Activated naive CD4-positive, alpha-beta T cell (primary cell): ENCODE results near the gene ADAMTS17.
"Not testable (repeated sequence)": the region's sequence is repeated elsewhere in the genome, so short reads cannot be mapped to it uniquely, and the experiment has no call there.

ENCODE experiments used
- DNase-seq, 4 experiments: peaks; one replicate each; lab custom pipeline; 2025; lab: John Stamatoyannopoulos, UW

ADAMTS17 gene

DNA sequence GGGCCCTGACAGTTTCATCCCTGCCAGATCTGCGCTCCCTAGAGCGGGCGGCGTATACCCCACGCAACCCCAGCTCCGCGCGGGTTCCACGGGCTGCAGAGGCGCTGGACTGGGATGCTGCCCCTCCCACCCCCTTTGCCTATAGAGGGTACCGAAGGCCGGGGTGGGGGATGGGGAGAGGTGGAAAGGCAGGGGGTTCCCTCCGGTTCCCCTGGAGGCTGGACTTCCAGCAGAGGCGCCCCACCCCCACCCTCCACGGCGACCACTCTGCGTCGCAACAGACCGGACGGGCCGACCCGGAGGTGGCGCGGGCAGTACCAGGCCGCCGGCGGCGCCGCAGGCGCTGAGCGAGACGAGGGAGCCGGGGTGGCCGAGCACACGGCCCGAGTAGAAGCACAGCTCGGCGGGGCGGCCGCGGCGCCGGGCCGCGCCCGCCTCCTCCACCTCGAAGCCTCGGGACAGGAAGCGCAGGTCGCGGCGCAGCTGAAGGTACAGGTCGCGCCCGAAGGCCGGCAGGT, 995 bp downstream of the ADAMTS17 start:
- DNase-seq = no peak

DNA sequence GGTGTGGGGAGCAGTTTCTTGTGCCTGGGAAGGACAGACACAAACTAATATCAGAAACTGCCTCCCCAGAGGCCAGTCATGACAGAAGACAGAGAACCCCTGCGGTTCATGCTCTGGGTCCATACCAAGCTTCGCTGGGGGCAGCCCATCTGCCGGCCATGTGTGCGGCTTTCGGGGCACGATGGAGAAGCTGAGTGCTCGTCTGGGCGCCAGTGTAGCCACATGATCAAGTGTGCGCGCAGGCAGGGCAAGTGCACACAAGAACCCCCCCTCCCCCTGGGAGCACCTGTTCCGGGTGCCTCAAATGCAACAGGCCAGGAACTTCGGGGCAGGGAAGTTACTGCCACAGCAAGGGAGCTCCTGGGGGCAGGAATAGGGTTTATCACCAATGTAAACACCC, 1.8 kb downstream of the ADAMTS17 start:
- no peak for DNase-seq

DNA sequence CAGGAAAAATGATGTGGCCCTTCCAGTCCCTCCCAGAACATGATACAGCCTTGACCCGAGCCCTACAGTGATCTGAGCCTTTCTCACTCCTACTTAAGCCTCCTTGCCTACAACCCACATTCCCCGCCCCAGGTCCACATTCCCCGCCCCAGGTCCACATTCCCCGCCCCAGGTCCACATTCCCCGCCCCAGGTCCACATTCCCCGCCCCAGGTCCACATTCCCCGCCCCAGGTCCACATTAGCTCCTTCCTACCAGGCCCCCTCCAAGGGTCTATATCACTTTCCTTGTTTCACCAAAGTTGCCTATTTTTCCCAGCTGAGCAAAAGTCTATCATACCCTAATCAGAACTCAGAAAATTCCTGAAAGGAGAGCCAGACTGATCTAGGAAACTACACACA, 2.3 kb downstream of the ADAMTS17 start:
- not testable (repeated sequence) for DNase-seq

DNA sequence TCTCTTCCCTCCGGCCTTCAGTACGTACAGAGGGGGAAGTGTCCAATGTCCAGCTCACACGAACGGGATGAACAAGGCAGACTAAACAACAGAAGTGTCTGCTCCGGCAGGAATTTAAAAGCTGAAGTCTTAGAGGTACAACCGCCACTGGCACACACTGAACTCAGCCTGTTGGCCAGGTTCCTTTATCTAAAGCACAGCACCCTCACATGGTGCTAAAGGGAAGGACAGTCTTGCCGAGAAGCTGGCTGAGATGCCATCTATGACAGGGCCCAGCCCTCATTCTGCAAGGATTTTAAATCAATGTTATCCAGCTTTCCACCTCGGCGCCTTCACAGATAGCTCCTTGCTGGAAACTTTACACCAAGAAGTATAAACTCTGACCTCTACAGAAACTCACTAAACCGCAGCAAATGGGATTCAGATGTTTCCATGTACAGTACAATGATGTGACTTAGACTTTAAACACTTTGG, 2.8 kb downstream of the ADAMTS17 start:
- peak in 2 of 4 experiments; percentile 34 to 52 for DNase-seq

DNA sequence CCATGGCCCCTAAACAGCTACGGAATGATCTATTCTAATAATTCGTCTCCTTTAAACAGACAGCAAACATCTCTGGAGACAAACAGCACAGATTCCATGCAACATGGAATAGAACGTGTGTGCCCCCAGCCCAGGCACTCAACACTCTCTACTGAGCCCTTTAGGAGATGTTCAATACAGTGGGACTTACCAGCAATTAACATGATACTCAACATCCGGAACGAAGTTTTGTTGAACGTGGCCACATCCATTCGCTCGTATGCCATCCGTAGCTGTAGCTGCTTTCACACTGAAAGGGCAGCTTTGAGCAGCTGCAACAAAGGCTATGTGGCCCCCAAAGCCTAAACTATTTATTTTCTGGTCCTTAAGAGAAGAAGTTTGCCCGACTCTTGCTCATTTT, 3.5 kb downstream of the ADAMTS17 start:
- no peak for DNase-seq

DNA sequence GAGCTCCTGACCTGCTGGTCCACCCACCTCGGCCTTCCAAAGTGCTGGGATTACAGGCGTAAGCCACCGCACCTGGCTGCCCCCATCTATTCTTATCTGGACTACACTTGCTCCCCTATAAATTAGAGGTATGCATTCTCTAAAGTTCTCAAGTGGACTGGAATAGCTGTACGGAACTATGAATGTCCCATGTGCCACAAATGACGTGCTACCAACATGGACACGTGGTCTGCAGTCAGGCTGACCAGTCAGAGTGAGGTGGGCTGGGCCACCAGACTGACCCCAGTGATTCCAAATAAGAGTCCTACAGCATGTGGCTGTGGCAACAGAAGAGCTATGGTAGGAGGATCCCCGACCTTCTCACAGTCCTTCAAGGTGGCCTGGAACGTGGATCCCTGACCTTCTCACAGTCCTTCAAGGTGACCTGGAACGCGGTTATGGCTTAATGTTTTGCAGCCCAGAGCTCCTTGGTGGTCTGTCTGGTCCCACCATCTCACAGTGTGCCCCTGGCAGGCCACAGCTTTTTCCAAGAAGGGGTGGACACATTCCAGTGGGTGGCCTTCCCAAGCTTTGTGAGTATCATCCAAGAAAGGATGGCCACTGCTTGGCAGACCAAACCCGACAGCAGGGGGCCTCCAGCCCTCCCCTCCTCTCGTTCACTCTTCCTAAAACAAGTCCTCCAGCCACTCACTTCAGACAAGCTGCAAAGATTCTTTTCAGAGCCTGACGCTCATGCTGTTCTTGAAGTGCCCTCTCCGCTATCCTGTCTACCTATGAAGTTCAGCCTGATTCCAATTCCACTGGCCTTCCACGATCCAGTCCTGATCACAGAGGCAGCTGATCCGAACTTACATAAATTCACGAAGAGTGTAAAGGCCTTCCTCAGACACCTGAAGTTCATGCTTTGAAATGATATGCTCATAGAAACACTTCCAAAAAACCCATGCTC, 4.4 kb downstream of the ADAMTS17 start:
- no peak for DNase-seq

DNA sequence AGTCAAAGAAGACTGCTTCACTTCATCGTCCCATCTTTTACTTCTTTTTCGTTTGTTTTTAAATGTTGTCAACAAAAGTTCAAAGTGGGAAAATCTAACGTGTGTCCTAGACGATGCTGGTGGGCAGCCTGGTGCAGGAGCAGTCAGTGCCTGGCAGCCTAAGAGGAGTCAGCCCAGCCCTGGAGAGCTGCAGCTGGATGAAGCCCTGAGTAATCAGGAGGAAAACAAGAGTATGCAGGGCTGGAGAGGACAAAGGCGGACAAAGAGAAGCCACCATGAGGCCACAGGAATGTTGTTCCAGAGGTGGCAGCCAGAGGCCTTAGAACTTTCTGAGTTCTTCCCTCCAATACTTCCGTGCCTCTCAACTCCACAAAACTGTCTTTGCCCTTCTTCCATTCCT, 5.7 kb downstream of the ADAMTS17 start:
- no peak for DNase-seq

DNA sequence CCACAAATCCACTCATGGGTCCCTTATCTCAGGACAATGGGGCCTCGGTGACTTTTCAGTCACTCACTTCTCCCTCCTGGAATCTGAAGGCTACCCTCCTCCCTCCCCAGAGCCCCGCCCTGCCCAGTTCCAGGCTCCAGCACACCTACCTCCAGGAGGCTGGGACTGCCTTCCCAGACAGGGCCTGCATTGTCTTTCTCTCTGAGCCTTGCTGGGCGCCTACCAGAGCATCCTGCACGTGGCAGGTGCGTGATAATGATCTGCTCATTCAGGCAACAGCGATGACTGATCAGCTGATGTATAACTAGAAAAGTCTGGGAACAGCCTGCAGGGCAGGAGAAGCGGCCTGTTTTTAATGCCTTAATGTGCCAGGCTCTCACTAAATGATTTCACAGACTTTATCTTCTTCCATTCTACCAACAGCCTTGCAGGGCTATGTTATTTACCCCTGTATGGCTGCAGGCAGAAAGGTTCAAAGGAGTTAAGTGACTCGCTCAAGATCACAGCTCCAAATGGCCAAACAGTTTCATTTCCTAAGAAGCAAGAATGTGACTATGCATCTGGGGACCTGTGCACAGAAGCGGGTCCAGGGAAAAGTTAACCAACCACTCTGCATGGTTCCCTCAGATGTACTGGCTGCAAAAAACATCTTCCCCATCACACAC, 6.3 kb downstream of the ADAMTS17 start:
- no peak for DNase-seq

DNA sequence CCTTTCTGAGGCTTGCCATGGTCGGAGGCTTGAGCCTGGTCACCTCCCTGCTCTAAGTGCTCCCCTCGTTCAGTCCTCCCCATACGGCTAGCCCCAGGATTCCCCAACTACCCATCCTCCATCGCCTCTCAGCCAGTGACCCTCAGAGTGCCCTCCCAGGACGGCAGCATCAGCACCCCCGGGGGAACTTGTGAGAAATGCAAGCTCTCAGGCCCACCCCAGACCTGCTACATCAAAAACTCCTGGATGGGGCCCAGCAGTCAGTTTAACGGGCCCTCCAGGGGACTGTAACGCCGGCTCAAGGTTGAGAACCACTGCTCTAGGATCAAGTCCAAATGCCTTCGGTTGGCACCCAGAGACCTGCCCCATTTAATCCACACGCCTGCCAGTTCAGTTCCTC, 6.9 kb downstream of the ADAMTS17 start:
- DNase-seq = no peak

DNA sequence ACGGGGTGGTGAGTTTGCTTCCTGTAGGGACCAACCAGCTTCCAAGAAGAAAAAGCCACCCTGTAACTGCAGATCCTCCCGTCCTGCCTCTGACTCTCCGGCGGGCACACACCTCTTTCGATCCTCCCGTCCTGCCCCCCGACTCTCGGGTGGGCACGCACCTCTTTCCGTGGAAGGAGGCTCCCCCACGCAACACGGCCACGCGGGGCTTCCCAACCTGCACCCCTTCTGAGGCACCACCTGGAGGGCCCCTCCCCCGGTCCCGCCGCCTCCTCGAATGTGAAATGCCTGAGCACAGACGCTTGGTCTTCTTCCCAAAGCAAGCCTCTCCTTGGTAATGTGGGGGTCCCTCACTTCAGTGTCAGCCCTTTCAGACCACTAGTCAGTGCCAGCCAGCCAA, 7.3 kb downstream of the ADAMTS17 start:
- DNase-seq = no peak

DNA sequence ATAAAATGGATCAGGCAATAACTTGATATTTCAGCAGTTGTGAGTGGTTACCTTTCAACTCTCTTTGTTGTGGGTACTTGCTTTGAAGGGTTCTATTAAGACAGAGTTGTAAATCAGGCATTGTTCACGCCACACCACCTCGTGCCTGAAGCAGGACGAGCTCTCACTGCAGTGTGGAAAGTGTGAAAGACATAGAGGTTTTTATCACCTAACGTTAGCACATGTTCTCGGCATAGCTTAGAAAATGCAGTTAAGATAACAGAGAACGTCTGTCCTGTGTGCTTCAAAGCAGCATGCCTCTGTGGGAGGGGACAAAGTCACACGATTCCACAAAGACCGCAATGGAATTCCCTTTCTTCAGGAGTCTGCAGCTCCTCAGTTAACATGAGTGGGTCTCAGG, 7.8 kb downstream of the ADAMTS17 start:
- DNase-seq = no peak

DNA sequence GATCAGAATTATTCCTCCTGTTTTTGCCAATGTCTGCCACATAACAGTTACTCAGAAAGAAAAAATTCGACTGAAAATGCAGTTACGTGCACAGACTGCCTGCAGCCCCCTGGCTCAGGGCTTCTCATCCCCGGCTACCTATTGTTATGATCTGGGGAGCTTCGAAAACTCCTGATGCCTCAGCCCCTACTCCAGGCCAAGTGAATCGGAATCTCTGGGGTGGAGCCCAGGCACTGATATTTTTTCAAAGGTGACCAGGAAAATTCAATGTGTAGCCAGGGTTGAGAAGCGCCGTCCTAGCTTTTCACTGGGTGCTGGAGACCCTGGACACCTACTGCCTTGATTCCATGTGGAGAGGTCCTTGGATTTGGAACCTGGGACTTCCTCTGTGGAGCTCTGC, 8.5 kb downstream of the ADAMTS17 start:
- no peak for DNase-seq

DNA sequence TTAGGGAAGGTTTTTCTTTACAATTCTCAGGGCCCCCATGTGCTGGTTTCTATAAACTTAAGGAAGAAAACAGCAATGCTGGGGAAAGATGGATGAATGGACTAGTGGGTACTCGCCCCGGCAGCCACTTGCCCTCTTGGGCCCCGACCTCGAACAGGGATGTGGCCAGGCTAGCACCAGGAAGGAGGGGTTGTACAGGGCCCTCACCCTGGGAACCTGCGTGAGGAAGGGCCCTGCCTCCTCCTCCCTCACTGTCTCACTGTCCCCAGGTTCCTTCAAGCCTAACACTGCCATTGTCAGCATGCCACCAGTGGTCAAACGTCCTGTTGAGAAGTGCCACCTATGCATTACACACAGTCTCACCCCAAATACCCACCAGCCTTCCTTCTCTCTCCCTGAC, 9.1 kb downstream of the ADAMTS17 start:
- no peak for DNase-seq

DNA sequence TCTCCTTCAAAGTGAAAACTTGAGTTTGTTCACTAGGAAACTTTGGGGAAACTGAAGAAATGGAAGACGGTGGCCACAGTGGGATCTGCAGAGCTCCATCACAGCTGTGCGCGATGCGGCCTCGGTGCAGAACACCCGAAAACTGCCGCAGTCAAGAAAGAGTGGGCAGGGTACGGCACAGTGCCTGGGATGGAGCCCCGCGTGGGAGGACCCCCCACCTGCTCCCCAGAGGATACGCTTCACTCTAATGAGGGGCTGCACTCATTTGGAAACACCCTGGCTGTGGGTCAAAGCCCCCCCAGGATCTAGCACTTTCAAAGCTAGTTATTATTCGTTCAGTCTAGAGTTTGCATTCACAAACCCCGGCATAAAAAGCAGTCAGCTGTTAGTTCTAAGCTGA, 9.5 kb downstream of the ADAMTS17 start:
- no peak for DNase-seq

DNA sequence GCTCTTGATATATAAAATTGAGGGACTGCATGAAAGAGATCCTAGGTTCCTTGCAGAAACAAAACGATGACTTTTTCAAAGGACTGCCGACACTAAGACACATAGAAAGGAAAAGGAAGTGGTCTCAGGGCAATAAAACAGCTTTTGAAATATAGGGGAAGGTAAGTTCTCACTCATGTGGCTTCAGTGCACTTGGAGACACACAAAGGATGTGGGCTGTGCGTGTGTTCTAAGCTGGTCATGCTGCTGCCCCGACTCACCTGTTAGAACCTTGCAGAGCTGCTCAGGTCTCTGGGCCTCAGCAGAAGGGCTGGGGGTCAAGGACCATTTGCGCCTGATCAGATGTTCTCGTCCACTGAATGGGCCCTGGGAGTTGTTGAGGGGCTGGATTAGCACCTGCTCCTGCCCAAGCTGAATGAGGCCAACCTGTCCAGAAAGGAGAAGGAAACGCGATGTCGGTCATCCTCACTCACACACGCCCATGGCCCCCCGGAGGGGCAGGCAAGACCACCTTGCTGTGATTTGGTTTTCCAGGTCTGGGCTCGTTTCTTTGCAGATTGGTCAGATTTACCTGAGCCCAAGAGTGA, 11.1 kb downstream of the ADAMTS17 start:
- peak in 1 of 4 experiments; percentile 17 for DNase-seq

DNA sequence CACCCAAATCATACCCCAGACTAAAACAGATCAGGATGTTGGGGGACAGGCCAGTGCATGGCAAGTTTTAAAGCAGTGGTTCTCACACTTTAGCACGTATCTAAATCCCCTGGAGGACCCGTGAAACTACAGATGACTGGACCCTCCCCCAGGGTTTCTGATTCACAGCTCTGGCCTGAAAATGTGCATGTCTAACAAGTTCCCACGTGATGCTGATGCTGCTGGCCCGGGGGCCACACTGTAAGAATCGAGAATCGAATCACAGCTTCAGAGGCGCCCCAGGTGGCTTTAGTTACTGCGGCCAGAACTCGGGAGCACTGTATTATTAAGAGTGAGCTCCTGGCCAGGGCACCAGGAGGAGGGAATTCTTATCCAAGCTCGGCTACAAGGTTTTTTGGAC, 11.6 kb downstream of the ADAMTS17 start:
- no peak for DNase-seq

DNA sequence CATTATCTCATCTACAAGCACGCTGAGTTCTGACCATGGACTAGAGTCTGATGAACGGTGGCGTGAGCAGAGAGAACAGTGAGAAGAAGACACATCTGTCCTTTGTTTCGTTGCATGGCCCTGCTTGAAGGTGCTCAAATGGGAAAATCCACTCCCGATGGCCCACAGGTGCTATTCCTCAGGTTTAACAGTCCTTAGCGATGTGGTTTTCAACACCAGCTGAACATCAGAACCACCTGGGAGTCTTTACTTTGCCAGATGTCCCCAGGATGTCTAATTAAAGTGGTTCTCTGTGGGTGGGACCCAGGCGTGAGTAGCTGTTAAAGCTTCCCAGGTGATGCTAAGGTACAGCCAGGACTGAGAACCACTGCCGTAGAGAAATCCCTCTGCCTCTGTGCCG, 13.0 kb downstream of the ADAMTS17 start:
- DNase-seq = no peak

DNA sequence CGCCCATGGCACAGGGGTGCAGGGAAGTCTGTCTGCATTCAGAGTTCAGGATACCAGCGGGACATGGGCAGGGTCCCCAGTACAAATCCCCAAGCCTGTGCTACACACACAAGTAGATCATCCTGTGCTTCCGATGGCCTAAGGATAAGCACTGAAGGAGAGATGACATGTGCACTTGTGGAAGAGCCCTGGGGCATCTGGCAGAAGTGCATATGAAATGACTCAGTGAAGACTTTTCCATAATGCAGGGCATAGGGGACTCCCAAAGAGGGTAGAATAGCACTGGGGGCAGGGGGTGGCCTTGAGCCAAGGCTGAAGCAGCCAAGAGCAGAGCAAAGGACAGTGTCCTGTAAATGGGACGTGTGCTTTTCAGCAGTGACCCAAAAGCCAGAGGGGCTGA, 22.9 kb downstream of the ADAMTS17 start:
- no peak for DNase-seq

DNA sequence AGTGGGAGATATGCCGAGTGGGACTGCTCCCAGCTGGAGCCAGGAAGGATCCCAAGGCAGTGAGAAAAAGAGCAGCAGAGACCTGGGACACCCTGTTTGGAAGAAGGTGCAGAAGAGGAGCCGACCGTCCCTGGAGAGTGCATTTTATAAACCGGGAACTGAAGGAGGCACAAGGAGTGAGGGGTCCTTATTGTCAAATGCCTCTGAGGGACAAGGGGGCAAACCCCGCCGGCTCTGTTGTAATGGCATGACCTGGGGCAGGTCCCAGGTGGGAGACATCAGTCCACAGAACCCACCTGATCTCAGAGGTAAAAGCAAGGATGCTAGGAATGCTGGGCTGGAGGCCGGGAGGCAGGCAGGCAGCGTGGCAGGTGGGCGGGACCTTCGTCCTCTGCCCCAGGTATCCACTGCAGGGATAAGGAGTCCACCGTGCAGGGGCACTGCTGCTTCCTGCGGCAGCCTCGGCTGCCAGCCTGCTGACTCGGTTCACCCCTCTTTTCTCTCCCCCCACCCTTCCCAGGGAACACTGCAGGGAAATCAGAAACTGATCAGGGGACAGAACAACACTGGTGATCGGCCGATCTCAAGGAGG, 26.9 kb downstream of the ADAMTS17 start:
- no peak for DNase-seq

DNA sequence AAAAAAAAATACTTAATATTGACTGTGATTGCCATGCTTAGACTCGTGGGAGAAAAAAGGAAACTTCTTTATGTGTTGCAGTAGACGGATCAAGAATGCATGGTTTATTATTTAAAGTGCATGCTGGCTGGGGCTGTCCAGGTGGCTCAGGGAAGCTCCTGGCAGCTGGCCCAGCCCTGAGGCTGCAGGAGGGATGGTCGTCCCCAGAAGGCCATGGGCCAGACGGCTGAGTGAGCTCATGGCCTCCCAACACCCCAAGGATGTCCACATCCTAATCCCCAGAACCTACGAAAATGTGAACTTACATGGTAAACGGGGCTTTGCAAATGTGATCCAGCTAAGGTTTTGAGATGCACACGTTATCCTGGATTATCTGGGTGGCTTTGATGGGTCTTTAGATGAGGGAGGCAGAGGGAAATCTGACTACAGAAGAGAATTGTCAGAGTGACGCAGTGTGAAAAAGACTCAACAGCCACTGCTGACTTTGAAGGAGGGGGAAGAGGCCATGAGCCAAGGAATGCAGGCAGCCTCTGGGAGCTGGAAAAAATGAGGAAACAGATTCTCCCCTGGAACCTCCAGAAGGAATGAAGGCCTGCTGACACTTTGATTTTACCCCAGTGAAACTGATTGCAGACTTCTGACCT, 29.8 kb downstream of the ADAMTS17 start:
- no peak for DNase-seq

DNA sequence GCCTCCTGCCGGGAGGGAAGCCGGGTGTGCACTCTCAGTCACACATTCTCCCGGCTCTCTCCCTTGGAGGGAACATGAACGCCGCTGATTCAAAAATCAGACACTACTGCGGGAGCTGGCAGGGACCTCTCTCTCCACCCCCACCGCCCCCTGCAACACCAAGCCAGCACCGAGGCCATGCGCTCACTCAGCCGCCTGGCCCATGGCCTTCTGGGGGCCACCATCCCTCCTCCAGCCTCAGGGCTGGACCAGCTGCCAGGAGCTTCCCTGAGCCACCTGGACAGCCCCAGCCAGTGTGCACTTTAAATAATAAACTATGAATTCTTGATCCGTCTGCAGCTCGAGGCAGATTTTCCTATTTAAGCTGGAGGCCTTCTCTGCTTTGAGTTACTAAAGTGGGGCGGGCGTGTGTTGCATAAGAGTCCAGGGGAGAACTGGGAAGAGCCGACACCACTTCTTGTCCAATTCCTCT, 30.6 kb downstream of the ADAMTS17 start:
- no peak for DNase-seq
